Smooth muscle cell (in vitro differentiated cells): ENCODE data around the gene HCFC1R1. TPM values are rescaled to one million over a fixed set of nuclear protein-coding genes. Genes with fewer than 3 reads are reported as not detected.

Experiments
- DNase-seq: peaks from one replicate; lab custom pipeline; 2025; ENCODE audit not compliant: unreplicated experiment; lab: John Stamatoyannopoulos, UW
- H2AFZ ChIP-seq: fragments of 200-600 bp; sonication (generic); 2 replicates; pipeline ENCODE4 v1.6.0; 2016; ENCODE audit warnings: antibody characterized with exemption, low read depth, mild to moderate bottlenecking
- H3F3A ChIP-seq: fragments of 200-600 bp; sonication (generic); 2 replicates; pipeline ENCODE4 v1.6.0; 2017; ENCODE audit warnings: antibody characterized with exemption, low read depth
- H3K27ac ChIP-seq: fragments of 200-600 bp; sonication (generic); 2 replicates; pipeline ENCODE4 v1.5.1; 2016; ENCODE audit warnings: low read depth, mild to moderate bottlenecking
- H3K27me3 ChIP-seq: fragments of 200-600 bp; sonication (generic); 2 replicates; pipeline ENCODE4 v1.6.1; 2016; ENCODE audit warnings: low read depth, mild to moderate bottlenecking
- H3K36me3 ChIP-seq: fragments of 200-600 bp; sonication (generic); 2 replicates; pipeline ENCODE4 v1.5.1; 2016; ENCODE audit warnings: low read depth
- H3K4me1 ChIP-seq: fragments of 200-600 bp; sonication (generic); 2 replicates; pipeline ENCODE4 v1.5.1; 2016; ENCODE audit warnings: low read depth
- H3K4me2 ChIP-seq: fragments of 200-600 bp; sonication (generic); 2 replicates; pipeline ENCODE4 v1.6.0; 2016; ENCODE audit warnings: mild to moderate bottlenecking
- H3K4me3 ChIP-seq: fragments of 200-600 bp; sonication (generic); 2 replicates; pipeline ENCODE4 v1.5.1; 2016; ENCODE audit warnings: mild to moderate bottlenecking
- H3K79me2 ChIP-seq: fragments of 200-600 bp; sonication (generic); 2 replicates; pipeline ENCODE4 v1.6.0; 2016; ENCODE audit warnings: low read depth, mild to moderate bottlenecking
- H3K9ac ChIP-seq: fragments of 200-600 bp; sonication (generic); 2 replicates; pipeline ENCODE4 v1.6.0; 2016; ENCODE audit warnings: low read depth
- H3K9me3 ChIP-seq: fragments of 200-600 bp; sonication (generic); replicated peaks from 2 replicates; pipeline ENCODE4 v1.5.1; 2016; ENCODE audit warnings: low read depth
- H4K20me1 ChIP-seq: fragments of 200-600 bp; sonication (generic); 2 replicates; pipeline ENCODE4 v1.6.0; 2016; ENCODE audit warnings: low read depth
- CTCF ChIP-seq: fragments of 200-600 bp; sonication (generic); IDR thresholded peaks from 2 replicates; pipeline ENCODE4 v1.5.1; 2017; ENCODE audit warnings: borderline replicate concordance, mild to moderate bottlenecking, antibody characterized with exemption; ENCODE audit not compliant: insufficient read depth, poor library complexity, severe bottlenecking
- WGBS: methylation state at CpG from one replicate; pipeline ENCODE4 v1.1.7; 2016; ENCODE audit warnings: low lambda C conversion rate; 5-methylcytosine and 5-hydroxymethylcytosine counted together
- polyA plus RNA-seq: library from polyadenylated mRNA; unstranded; fragments of >200 nt; fragmentation: Nextera tagmentation; extraction: Ambion mirVana; gene quantifications from 2 replicates; pipeline ENCODE4 v1.2.1, GENCODE V29; 2016
- total RNA-seq: library from RNA; depleted of rRNA; stranded (reverse); fragments of >200 nt; gene quantifications from 2 replicates; pipeline ENCODE4 v1.2.3, GENCODE V29; 2014

Gene HCFC1R1
- total and polyA plus RNA-seq, 2 experiments from 2014 or later = 63.3 to 337 TPM

DNA sequence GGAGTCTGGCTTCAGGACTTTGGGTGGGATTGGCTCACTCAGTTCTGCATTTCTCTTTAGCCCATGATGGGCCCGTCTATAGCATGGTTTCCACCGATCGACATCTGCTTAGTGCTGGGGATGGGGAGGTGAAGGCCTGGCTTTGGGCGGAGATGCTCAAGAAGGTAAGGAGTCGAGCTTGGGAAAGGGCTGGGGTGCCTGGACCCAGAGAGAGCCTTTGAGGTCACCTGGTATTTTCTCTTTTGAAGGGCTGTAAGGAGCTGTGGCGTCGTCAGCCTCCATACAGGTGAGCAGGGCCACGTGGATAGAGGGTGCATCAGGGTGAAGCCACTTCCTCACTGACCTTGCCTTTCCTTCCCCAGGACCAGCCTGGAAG is 2.2 kb upstream of the HCFC1R1 start:
- peaks cover 17% of the 10 kb centered on the region for H3K4me1 ChIP-seq
- no peak for TF ChIP-seq CTCF
- H3K4me2 ChIP-seq = no peak overlapping the region
- DNase-seq = no peak
- peaks cover 2% of the 10 kb centered on the region for H3K27me3 ChIP-seq
- no peak overlapping the region for H2AFZ ChIP-seq
- H3K9me3 ChIP-seq = no peaks in the 10 kb centered on the region
- H3K9ac ChIP-seq = no peak overlapping the region
- no peaks in the 10 kb centered on the region for H3K36me3 ChIP-seq
- H3K79me2 ChIP-seq = no peaks in the 10 kb centered on the region
- H3F3A ChIP-seq = no peaks in the 10 kb centered on the region
- WGBS = 93% methylated on average over 8 of the region's 8 CpGs
- no peak overlapping the region for H3K4me3 ChIP-seq
- H3K27ac ChIP-seq = no peak overlapping the region
- peaks cover 76% of the 10 kb centered on the region for H4K20me1 ChIP-seq

GRCh38 chr16:3025032-3026002 is 1.6 kb upstream of the HCFC1R1 start:
- WGBS = 97% methylated on average over 18 of the region's 18 CpGs
- H2AFZ ChIP-seq = no peak overlapping the region
- no peak for DNase-seq
- H3K79me2 ChIP-seq = no peaks in the 10 kb centered on the region
- H3K27ac ChIP-seq = no peak overlapping the region
- peaks cover 75% of the 10 kb centered on the region for H4K20me1 ChIP-seq
- no peaks in the 10 kb centered on the region for H3K36me3 ChIP-seq
- no peaks in the 10 kb centered on the region for H3K27me3 ChIP-seq
- TF ChIP-seq CTCF = no peak
- no peaks in the 10 kb centered on the region for H3F3A ChIP-seq
- no peak overlapping the region for H3K9ac ChIP-seq
- no peak overlapping the region for H3K4me3 ChIP-seq
- H3K4me1 ChIP-seq = peaks cover 17% of the 10 kb centered on the region
- H3K9me3 ChIP-seq = no peaks in the 10 kb centered on the region
- H3K4me2 ChIP-seq = no peak overlapping the region

- Histone ChIP-seq H3K4me2 (peak overlapping the region; percentile 93), H3K27ac (peak overlapping the region; percentile 100), H3K9me3 (no peaks in the 10 kb centered on the region), H4K20me1 (peaks cover 56% of the 10 kb centered on the region), H3K27me3 (no peaks in the 10 kb centered on the region), H3K4me1 (peaks cover 17% of the 10 kb centered on the region), H2AFZ (no peak overlapping the region), H3K79me2 (no peaks in the 10 kb centered on the region), H3K4me3 (peak overlapping the region; percentile 86), H3F3A (no peaks in the 10 kb centered on the region), H3K9ac (peak overlapping the region; percentile 99), H3K36me3 (no peaks in the 10 kb centered on the region)
- no peak for TF ChIP-seq CTCF
- no peak for DNase-seq
- WGBS = 18% methylated on average over 2 of the region's 6 CpGs
These were observed 400 bp downstream of the HCFC1R1 start for GRCh38 chr16:3023415-3023668.
